Endothelial cell of umbilical vein (primary cell): Measurements from ENCODE around the gene TSEN2. TPM values are rescaled to one million over a fixed set of nuclear protein-coding genes. Genes with fewer than 3 reads are reported as not detected.

Experiments
- BruUV-seq: library from RNA; stranded (reverse); fragments of 400-500 nt; replicated peaks from 2 replicates; lab custom pipeline; 2021; lab: Mats Ljungman, UMichigan
- CTCF ChIA-PET: fragments of 300-600, 350-600 bp; sonication (Branson Sonifier 250); formaldehyde crosslinking; loops from one replicate; lab custom pipeline; 2021; ENCODE audit warnings: antibody characterized with exemption, inconsistent platforms; lab: Charles Lee
- POLR2A ChIA-PET: fragments of 300-600, 350-600 bp; sonication (Branson Sonifier 250); formaldehyde crosslinking; loops from one replicate; lab custom pipeline; 2021; ENCODE audit warnings: antibody characterized with exemption, inconsistent platforms; lab: Charles Lee
- DNase-seq: peaks from one replicate; pipeline ENCODE4 v3.0.0-alpha.2; 2011; ENCODE audit warnings: low read depth, low spot score
- FAIRE-seq: peaks from 2 replicates; lab custom pipeline; 2011; peaks lifted over from hg19 to GRCh38; lab: Jason Lieb, UNC
- H2AFZ ChIP-seq: 2 replicates; pipeline ENCODE4 v1.6.0; 2012; ENCODE audit warnings: low read depth, low read length, control low read depth, inconsistent platforms
- H3K27ac ChIP-seq: 2 replicates; pipeline ENCODE4 v1.5.1; 2011; ENCODE audit warnings: low read depth, mild to moderate bottlenecking, control low read depth, low read length, moderate library complexity; ENCODE audit not compliant: insufficient read depth
- H3K27me3 ChIP-seq, 2 experiments: 2 replicates each; pipeline versions ENCODE4 v1.6.0 to v1.6.1; 2011; ENCODE audit warnings: low read length in 2 of 2, mixed read lengths in 1 of 2; ENCODE audit not compliant: control insufficient read depth in 2 of 2, insufficient read depth in 2 of 2
- H3K36me3 ChIP-seq, 2 experiments: 2 replicates in 1 of 2; 3 replicates in 1 of 2; pipeline ENCODE4 v1.5.1; 2011; ENCODE audit warnings: low read length in 2 of 2, mild to moderate bottlenecking in 1 of 2, moderate library complexity in 1 of 2; ENCODE audit not compliant: control insufficient read depth in 2 of 2, insufficient read depth in 2 of 2; ENCODE audit errors: extremely low read depth in 1 of 2
- H3K4me1 ChIP-seq: 3 replicates; pipeline ENCODE4 v1.5.1; 2011; ENCODE audit warnings: mild to moderate bottlenecking, low read length; ENCODE audit not compliant: control insufficient read depth, insufficient read depth; ENCODE audit errors: extremely low read depth
- H3K4me2 ChIP-seq: 2 replicates; pipeline ENCODE4 v1.6.1; 2011; ENCODE audit warnings: low read length, control low read depth, mixed read lengths; ENCODE audit not compliant: insufficient read depth
- H3K4me3 ChIP-seq, 3 experiments: fragments of 200-600 bp in 1 of 3; sonication (generic), shearing (Covaris generic) in 1 of 3; replicated peaks in 1 of 3; 2 replicates each; pipeline ENCODE4 v1.5.1; 2011 to 2016; ENCODE audit warnings: control low read depth in 3 of 3, low read length in 3 of 3, mild to moderate bottlenecking in 2 of 3, inconsistent platforms in 1 of 3, low read depth in 1 of 3, moderate library complexity in 1 of 3; ENCODE audit not compliant: insufficient read depth in 1 of 3
- H3K79me2 ChIP-seq: 2 replicates; pipeline ENCODE4 v1.6.0; 2012; ENCODE audit warnings: low read length, inconsistent platforms; ENCODE audit not compliant: control insufficient read depth, insufficient read depth
- H3K9ac ChIP-seq: replicated peaks from 2 replicates; pipeline ENCODE3; 2011; ENCODE audit warnings: low read length, control low read depth; ENCODE audit not compliant: insufficient read depth; ENCODE audit errors: extremely low read depth
- H3K9me1 ChIP-seq: replicated peaks from 3 replicates; pipeline ENCODE4 v1.6.0; 2011; ENCODE audit warnings: mild to moderate bottlenecking, low read length; ENCODE audit not compliant: control insufficient read depth, insufficient read depth; ENCODE audit errors: extremely low read depth
- H3K9me3 ChIP-seq: replicated peaks from 2 replicates; pipeline ENCODE4 v1.5.1; 2012; ENCODE audit warnings: low read length, inconsistent platforms; ENCODE audit not compliant: control insufficient read depth, insufficient read depth
- H4K20me1 ChIP-seq: replicated peaks from 2 replicates; pipeline ENCODE3; 2011; ENCODE audit warnings: mild to moderate bottlenecking, low read length; ENCODE audit not compliant: control insufficient read depth, insufficient read depth; ENCODE audit errors: extremely low read depth
- CTCF ChIP-seq, 2 donors: IDR thresholded peaks; 1 replicate in 1 of 2; 2 replicates in 1 of 2; pipeline ENCODE4 v1.5.1; 2011; ENCODE audit warnings: low read length in 2 of 2, mild to moderate bottlenecking in 2 of 2, moderate library complexity in 2 of 2, control low read depth in 1 of 2, inconsistent platforms in 1 of 2, low read depth in 1 of 2; ENCODE audit not compliant: insufficient read depth in 1 of 2; ENCODE audit errors: extremely low read depth in 1 of 2
- EZH2 ChIP-seq: IDR thresholded peaks from 2 replicates; pipeline ENCODE4 v1.6.1; 2012; ENCODE audit warnings: borderline replicate concordance, low read depth, mild to moderate bottlenecking, moderate library complexity, low read length, inconsistent platforms; ENCODE audit not compliant: severe bottlenecking
- FOS ChIP-seq: IDR thresholded peaks from 2 replicates; pipeline ENCODE4 v1.6.1; 2011; ENCODE audit warnings: mild to moderate bottlenecking, low read length, moderate library complexity, borderline replicate concordance; ENCODE audit not compliant: insufficient read depth
- GATA2 ChIP-seq: IDR thresholded peaks from 2 replicates; pipeline ENCODE4 v1.7.0; 2011; ENCODE audit warnings: low read depth, mild to moderate bottlenecking, moderate library complexity, mixed read lengths, low read length; ENCODE audit not compliant: insufficient read length, insufficient read depth
- JUN ChIP-seq: IDR thresholded peaks from 2 replicates; pipeline ENCODE4 v1.6.1; 2011; ENCODE audit warnings: borderline replicate concordance, low read depth; ENCODE audit not compliant: insufficient read length, insufficient read depth
- POLR2A ChIP-seq: IDR thresholded peaks from 2 replicates; pipeline ENCODE4 v1.6.1; 2012; ENCODE audit warnings: low read depth, mild to moderate bottlenecking, control low read depth, low read length
- POLR2AphosphoS5 ChIP-seq: IDR thresholded peaks from 2 replicates; pipeline ENCODE4 v1.6.1; 2012; ENCODE audit warnings: low read depth, mild to moderate bottlenecking, control low read depth, low read length, moderate library complexity; ENCODE audit not compliant: insufficient read depth
- dilution Hi-C: fragments of 300-500 bp; cut with MboI; formaldehyde crosslinking; loops from one replicate; pipeline ENCODE4 v1.15.0; 2019; ENCODE audit warnings: low sequenced_read_pairs; ENCODE audit not compliant: extremely low pct_ligation_motif_present
- intact Hi-C: fragments of 100-400 bp; cut with micrococcal nuclease; formaldehyde crosslinking; loops from one replicate; pipeline ENCODE4 v1.10.0; 2022
- polyA plus RNA-seq, 4 experiments: library from polyadenylated mRNA; depleted of rRNA in 3 of 4; stranded (reverse) in 3 of 4; unstranded in 1 of 4; fragments of >200 nt; gene quantifications; 2 replicates each; pipeline versions ENCODE4 v1.2.1 to v1.2.3, GENCODE V29; 2011 to 2012; ENCODE audit warnings: missing spikeins in 1 of 4
- total RNA-seq: library from RNA; stranded (reverse); gene quantifications from 2 replicates; pipeline ENCODE4 v1.2.3, GENCODE V29; 2021
- TF ChIP-seq, protein P1 (sequence below): IDR thresholded peaks from 2 replicates; pipeline ENCODE4 v1.6.1; 2011; ENCODE audit not compliant: insufficient read depth, insufficient read length

The TSEN2 gene
- total and polyA plus RNA-seq, 2 donors (not counting 3 experiments of a cell fraction or from before 2014, with no cell fraction given) = 8.3 to 12.1 TPM

DNA sequence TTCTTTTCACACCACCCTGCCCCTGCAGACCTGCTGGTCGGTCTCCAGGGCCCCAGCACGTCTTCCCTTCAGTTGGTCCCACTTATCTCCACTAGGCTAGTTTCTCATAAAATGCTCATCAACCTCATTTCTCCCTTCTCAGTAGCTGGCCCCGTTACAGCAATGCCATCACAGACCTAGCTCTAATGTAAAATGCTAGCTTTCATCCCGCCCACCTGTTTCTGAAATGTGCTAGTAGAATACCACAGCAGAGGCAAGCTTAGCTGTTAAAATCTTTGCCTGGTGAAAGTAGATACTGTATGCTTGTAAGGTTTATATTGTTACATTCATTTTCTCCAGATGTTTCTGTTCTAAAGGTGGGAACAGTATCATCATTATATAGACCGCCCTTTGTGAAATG, 47.9 kb downstream of the TSEN2 start:
- intact Hi-C loops (no loop called here), dilution Hi-C loops (no loop called here)
- no peak overlapping the region for H3K4me2 ChIP-seq
- H2AFZ ChIP-seq = no peak overlapping the region
- H3K9me1 ChIP-seq = no peaks in the 10 kb centered on the region
- H3K27ac ChIP-seq = no peak overlapping the region
- ChIA-PET POLR2A (no interaction called here), CTCF (no interaction called here)
- no peak overlapping the region for H3K4me3 ChIP-seq
- FAIRE-seq (no peak), DNase-seq (no peak)
- no peaks in the 10 kb centered on the region for H3K4me1 ChIP-seq
- BruUV-seq = no TSS peak
- H3K9me3 ChIP-seq = no peaks in the 10 kb centered on the region
- no peaks in the 10 kb centered on the region for H3K27me3 ChIP-seq
- no peak overlapping the region for H3K9ac ChIP-seq
- no peak for TF ChIP-seq POLR2AphosphoS5
- no peak for TF ChIP-seq EZH2
- TF ChIP-seq GATA2 = no peak
- TF ChIP-seq, protein P1, sequence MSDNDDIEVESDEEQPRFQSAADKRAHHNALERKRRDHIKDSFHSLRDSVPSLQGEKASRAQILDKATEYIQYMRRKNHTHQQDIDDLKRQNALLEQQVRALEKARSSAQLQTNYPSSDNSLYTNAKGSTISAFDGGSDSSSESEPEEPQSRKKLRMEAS = no peak
- no peaks in the 10 kb centered on the region for H4K20me1 ChIP-seq
- H3K79me2 ChIP-seq = no peaks in the 10 kb centered on the region
- H3K36me3 ChIP-seq = peaks cover 5 to 8% of the 10 kb centered on the region in 2 experiments

DNA sequence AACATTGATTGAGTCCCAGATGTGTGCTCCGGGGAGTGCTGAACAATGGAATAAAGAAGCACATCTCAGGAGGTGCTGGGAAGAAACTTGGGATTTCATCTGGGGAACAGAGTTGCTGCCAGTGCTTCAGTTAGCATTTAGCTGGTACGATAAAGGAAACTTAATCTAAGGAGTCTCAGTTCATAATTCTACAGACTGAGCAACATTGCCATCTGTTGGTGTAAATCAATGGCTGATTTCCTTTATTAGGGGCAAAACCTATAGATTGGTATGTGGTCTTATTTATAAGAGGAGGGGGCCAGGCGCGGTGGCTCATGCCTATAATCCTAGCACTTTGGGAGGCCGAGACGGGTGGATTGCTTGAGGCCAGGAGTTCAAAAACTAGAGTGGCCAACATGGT, 52.1 kb downstream of the TSEN2 start:
- Histone ChIP-seq H3K36me3 (peaks cover 3 to 5% of the 10 kb centered on the region in 2 experiments), H4K20me1 (no peaks in the 10 kb centered on the region), H3K27ac (no peak overlapping the region), H3K4me2 (no peak overlapping the region), H3K4me1 (no peaks in the 10 kb centered on the region), H3K9me1 (no peaks in the 10 kb centered on the region), H3K4me3 (no peak overlapping the region), H3K79me2 (no peaks in the 10 kb centered on the region), H3K27me3 (no peaks in the 10 kb centered on the region), H2AFZ (no peak overlapping the region), H3K9me3 (no peaks in the 10 kb centered on the region), H3K9ac (no peak overlapping the region)
- POLR2A ChIA-PET = no interaction called here
- TF ChIP-seq FOS (no peak), CTCF (IDR thresholded peaks at IDR 0.05; ENCODE audit: extremely low read depth in 1 of 2, insufficient read depth in 1 of 2, low read depth in 1 of 2, low read length in 2 of 2) (no peak), JUN (no peak), POLR2A (no peak), GATA2 (no peak), EZH2 (no peak)
- TF ChIP-seq, protein P1 = no peak
- CTCF ChIA-PET = interaction anchor here (1.0 to 1.9 kb wide), 4 partner anchors 23 to 401 kb away, joined by 3 to 6 read pairs (median 3); partner anchors contain the start of gene TSEN2
- intact Hi-C loops (loop anchor here (5.0 kb wide), 1 partner anchor 399 kb away; no protein-coding TSS in a partner anchor), dilution Hi-C loops (no loop called here)
- no TSS peak for BruUV-seq
- DNase-seq (no peak), FAIRE-seq (no peak)
